HCT116 (cell line): Measurements from ENCODE around the gene LSAMP. TPM values are rescaled to one million over a fixed set of nuclear protein-coding genes. Genes with fewer than 3 reads are reported as not detected.
A peak's percentile ranks its signal among the peaks of the same experiment; 100 is the strongest.

Source experiments
- ATAC-seq: fragments of 200-7000 bp; cut with Tn5 transposase; 2 replicates; pipeline ENCODE4 v1.9.1; 2020; ENCODE audit warnings: mild to moderate bottlenecking, moderate library complexity
- BruUV-seq: library from RNA; stranded (reverse); fragments of 400-500 nt; replicated peaks from 2 replicates; lab custom pipeline; 2021; lab: Mats Ljungman, UMichigan
- CTCF ChIA-PET: fragments of 300-600 bp; sonication (Branson Sonifier 250); formaldehyde crosslinking; loops from one replicate; lab custom pipeline; 2021; ENCODE audit warnings: antibody characterized with exemption; lab: Charles Lee
- POLR2A ChIA-PET: fragments of 300-600, 350-600 bp; sonication (Branson Sonifier 250); formaldehyde crosslinking; loops from one replicate; lab custom pipeline; 2021; ENCODE audit warnings: antibody characterized with exemption; lab: Charles Lee
- RAD21 ChIA-PET, 2 experiments: fragments of 300-600 bp; sonication (Branson Sonifier 250); formaldehyde crosslinking; loops; one replicate each; lab custom pipeline; 2023; ENCODE audit warnings: low total read pairs in 2 of 2; ENCODE audit not compliant: uncharacterized antibody in 2 of 2, unreplicated experiment in 2 of 2, low non-redundant PET in 1 of 2; lab: Charles Lee
- DNase-seq: peaks from one replicate; pipeline ENCODE4 v3.0.0-alpha.2; 2010; ENCODE audit warnings: low read depth, low spot score
- H2AFZ ChIP-seq: fragments of 200-600 bp; shearing (Covaris generic), sonication (generic); 2 replicates; pipeline ENCODE4 v1.6.1; 2017; ENCODE audit warnings: low read depth, mixed run types, mixed read lengths, antibody characterized with exemption, low read length; ENCODE audit not compliant: poor library complexity, severe bottlenecking
- H3K27ac ChIP-seq: 2 replicates; pipeline ENCODE4 v1.5.1; 2012; ENCODE audit warnings: low read depth, low read length
- H3K27me3 ChIP-seq: fragments of 200-600 bp; sonication (generic); 2 replicates; pipeline ENCODE4 v1.6.1; 2016; ENCODE audit warnings: mixed run types, low read length, mixed read lengths; ENCODE audit not compliant: insufficient read depth
- H3K36me3 ChIP-seq, 2 experiments: fragments of 200-500 bp in 1 of 2; fragments of 200-600 bp in 1 of 2; sonication (Bioruptor generic) in 1 of 2; sonication (generic) in 1 of 2; 2 replicates each; pipeline versions ENCODE4 v1.5.1 to v1.6.1; 2014 to 2016; ENCODE audit warnings: low read length in 2 of 2, inconsistent platforms in 1 of 2, mixed read lengths in 1 of 2, mixed run types in 1 of 2; ENCODE audit not compliant: insufficient read depth in 2 of 2, control insufficient read depth in 1 of 2
- H3K4me1 ChIP-seq, 2 experiments: fragments of 200-600 bp in 1 of 2; sonication (generic) in 1 of 2; 2 replicates each; pipeline versions ENCODE4 v1.5.1 to v1.6.1; 2012 to 2017; ENCODE audit warnings: low read length in 2 of 2, inconsistent platforms in 1 of 2, mild to moderate bottlenecking in 1 of 2, mixed read lengths in 1 of 2, mixed run types in 1 of 2, moderate library complexity in 1 of 2; ENCODE audit not compliant: insufficient read depth in 2 of 2, control insufficient read depth in 1 of 2
- H3K4me2 ChIP-seq: fragments of 200-600 bp; sonication (generic); 2 replicates; pipeline ENCODE4 v1.6.1; 2017; ENCODE audit warnings: mixed run types, low read length, mixed read lengths
- H3K4me3 ChIP-seq, 2 experiments: fragments of 200-600 bp in 1 of 2; sonication (generic) in 1 of 2; replicated peaks in 1 of 2; 2 replicates each; pipeline ENCODE4 v1.5.1; 2011 to 2016; ENCODE audit warnings: low read length in 2 of 2, control low read depth in 1 of 2, low read depth in 1 of 2, mild to moderate bottlenecking in 1 of 2, mixed read lengths in 1 of 2, mixed run types in 1 of 2
- H3K79me2 ChIP-seq: fragments of 200-600 bp; sonication (generic); 2 replicates; pipeline ENCODE4 v1.6.1; 2017; ENCODE audit warnings: mild to moderate bottlenecking, mixed run types, low read length, moderate library complexity, mixed read lengths; ENCODE audit not compliant: insufficient read depth
- H3K9ac ChIP-seq: fragments of 200-600 bp; sonication (generic); 2 replicates; pipeline ENCODE4 v1.6.1; 2016; ENCODE audit warnings: low read length, mixed read lengths
- H3K9me2 ChIP-seq: fragments of 200-600 bp; sonication (generic), shearing (Covaris generic); 2 replicates; pipeline ENCODE4 v1.6.1; 2017; ENCODE audit warnings: mixed run types, mild to moderate bottlenecking, moderate library complexity; ENCODE audit not compliant: insufficient read depth
- H3K9me3 ChIP-seq, 2 experiments: fragments of 200-500 bp in 1 of 2; fragments of 200-600 bp in 1 of 2; sonication (Bioruptor generic) in 1 of 2; sonication (generic) in 1 of 2; 2 replicates each; pipeline ENCODE4 v1.6.1; 2014 to 2017; ENCODE audit warnings: low read length in 2 of 2, mixed read lengths in 2 of 2, inconsistent platforms in 1 of 2, low read depth in 1 of 2, mild to moderate bottlenecking in 1 of 2, mixed run types in 1 of 2, moderate library complexity in 1 of 2; ENCODE audit not compliant: control insufficient read depth in 1 of 2, insufficient read depth in 1 of 2
- H4K20me1 ChIP-seq: fragments of 200-600 bp; sonication (generic), shearing (Covaris generic); 2 replicates; pipeline ENCODE4 v1.6.1; 2017; ENCODE audit warnings: mixed run types, mild to moderate bottlenecking, moderate library complexity; ENCODE audit not compliant: insufficient read depth
- CBX3 ChIP-seq: IDR thresholded peaks from 2 replicates; pipeline ENCODE4 v1.6.1; 2012; ENCODE audit warnings: low read depth
- CEBPB ChIP-seq: IDR thresholded peaks from 2 replicates; pipeline ENCODE4 v1.6.1; 2012; ENCODE audit warnings: low read depth
- CTCF ChIP-seq, 3 experiments: fragments of 200-600 bp in 1 of 3; sonication (generic) in 1 of 3; IDR thresholded peaks in 2 of 3; conservative IDR thresholded peaks in 1 of 3; 2 replicates each; pipeline ENCODE4 v1.5.1; 2012 to 2017; ENCODE audit warnings: low read depth in 2 of 3, low read length in 2 of 3, antibody characterized with exemption in 1 of 3, borderline replicate concordance in 1 of 3, control low read depth in 1 of 3, mild to moderate bottlenecking in 1 of 3, mixed read lengths in 1 of 3, mixed run types in 1 of 3, moderate library complexity in 1 of 3; ENCODE audit not compliant: insufficient read depth in 1 of 3
- ELF1 ChIP-seq: IDR thresholded peaks from 2 replicates; pipeline ENCODE4 v1.6.1; 2012; ENCODE audit warnings: low read depth, borderline replicate concordance
- EZH2 ChIP-seq: fragments of 200-600 bp; sonication (generic); IDR thresholded peaks from 2 replicates; pipeline ENCODE4 v1.6.1; 2017; ENCODE audit warnings: antibody characterized with exemption, mixed run types
- FOSL1 ChIP-seq: IDR thresholded peaks from 2 replicates; pipeline ENCODE4 v1.6.1; 2012; ENCODE audit warnings: low read depth
- POLR2AphosphoS5 ChIP-seq: IDR thresholded peaks from 2 replicates; pipeline ENCODE4 v1.6.1; 2011; ENCODE audit warnings: mild to moderate bottlenecking, low read depth, low read length, moderate library complexity
- SIN3A ChIP-seq: IDR thresholded peaks from 2 replicates; pipeline ENCODE4 v1.6.1; 2012; ENCODE audit warnings: low read depth
- SP1 ChIP-seq: IDR thresholded peaks from 2 replicates; pipeline ENCODE4 v1.6.1; 2012; ENCODE audit warnings: low read depth
- SRF ChIP-seq: IDR thresholded peaks from 2 replicates; pipeline ENCODE4 v1.6.1; 2012; ENCODE audit warnings: low read depth
- ZBTB33 ChIP-seq: IDR thresholded peaks from 2 replicates; pipeline ENCODE4 v1.6.1; 2011; ENCODE audit warnings: mild to moderate bottlenecking, low read length, moderate library complexity; ENCODE audit not compliant: insufficient replicate concordance; ENCODE audit errors: extremely low read depth
- ZNF274 ChIP-seq: fragments of 200-500 bp; sonication (Bioruptor generic); IDR thresholded peaks from 2 replicates; pipeline ENCODE4 v1.6.1; 2014; ENCODE audit warnings: mild to moderate bottlenecking, low read depth, low read length, inconsistent platforms
- intact Hi-C: fragments of 100-400 bp; cut with micrococcal nuclease; formaldehyde crosslinking; loops from 2 replicates; pipeline ENCODE4 v1.10.0; 2022
- total RNA-seq: library from RNA; stranded (reverse); gene quantifications from one replicate; pipeline ENCODE4 v1.2.1, GENCODE V29; 2021; ENCODE audit not compliant: unreplicated experiment

Gene LSAMP
- total RNA-seq, 1 experiment from 2014 or later: 0.25 TPM

GRCh38 chr3:115943579-115943978 is 501.7 kb downstream of the LSAMP start:
- POLR2A ChIA-PET: no interaction called here

GRCh38 chr3:115937054-115937453 is 508.2 kb downstream of the LSAMP start:
- no peak overlapping the region for H3K4me3 ChIP-seq
- POLR2A ChIA-PET: no interaction called here
- RAD21 ChIA-PET: no interaction called here
- TF ChIP-seq SP1 (no peak), CTCF (IDR thresholded peaks at IDR 0.05 in 2 of 3, conservative IDR thresholded peaks at IDR 0.05 in 1 of 3; ENCODE audit: borderline replicate concordance in 1 of 3, insufficient read depth in 1 of 3, low read depth in 2 of 3, low read length in 2 of 3) (peak in 2 of 3 experiments; percentile 36 to 50; a peak in 2 of 6 replicates)
- no peak overlapping the region for H2AFZ ChIP-seq
- H4K20me1 ChIP-seq: no peaks in the 10 kb centered on the region
- no peaks in the 10 kb centered on the region for H3K36me3 ChIP-seq
- no peaks in the 10 kb centered on the region for H3K9me3 ChIP-seq
- no peaks in the 10 kb centered on the region for H3K79me2 ChIP-seq
- no peak for DNase-seq
- no peak overlapping the region for H3K9ac ChIP-seq
- peak; percentile 49 for ATAC-seq
- no peak overlapping the region for H3K27ac ChIP-seq
- no peaks in the 10 kb centered on the region for H3K9me2 ChIP-seq
- intact Hi-C loops: no loop called here
- peaks cover 11% of the 10 kb centered on the region for H3K27me3 ChIP-seq
- CTCF ChIA-PET: interaction anchor here (1.5 kb wide), 1 partner anchor 9 kb away, joined by 4 read pairs; no protein-coding TSS in a partner anchor
- H3K4me1 ChIP-seq: no peaks in the 10 kb centered on the region
- H3K4me2 ChIP-seq: no peak overlapping the region
- BruUV-seq: no TSS peak

More at GRCh38 chr3:115943579-115943978, 501.7 kb downstream of the LSAMP start:
- Histone ChIP-seq H3K4me1 (no peaks in the 10 kb centered on the region), H3K4me3 (no peak overlapping the region), H2AFZ (no peak overlapping the region), H3K27me3 (peaks cover 24% of the 10 kb centered on the region; the same call in 1 of the 2 replicates), H3K9me3 (no peaks in the 10 kb centered on the region), H3K79me2 (no peaks in the 10 kb centered on the region), H3K9me2 (no peaks in the 10 kb centered on the region), H4K20me1 (no peaks in the 10 kb centered on the region), H3K27ac (no peak overlapping the region), H3K9ac (no peak overlapping the region), H3K36me3 (no peaks in the 10 kb centered on the region), H3K4me2 (no peak overlapping the region)
- no peak for ATAC-seq
- DNase-seq: no peak
- CTCF ChIA-PET: no interaction called here
- RAD21 ChIA-PET: no interaction called here
- intact Hi-C loops: no loop called here
- BruUV-seq: no TSS peak
- TF ChIP-seq POLR2AphosphoS5 (no peak), ZNF274 (no peak), SIN3A (no peak), ZBTB33 (no peak), ELF1 (no peak), FOSL1 (no peak), CEBPB (no peak), SRF (no peak), EZH2 (no peak), CBX3 (no peak)
